K562 (cell line): Measurements from ENCODE around the gene PCNX3. TPM values are rescaled to one million over a fixed set of nuclear protein-coding genes. Genes with fewer than 3 reads are reported as not detected.

Source experiments
- ARID4B ChIP-seq: sonication (generic); formaldehyde crosslinking; IDR thresholded peaks from 2 replicates; pipeline ENCODE4 v1.8.0; 2022; ENCODE audit warnings: mild to moderate bottlenecking, missing genetic modification reagents
- ATF7 ChIP-seq: fragments of 450-650 bp; IDR thresholded peaks from 2 replicates; pipeline ENCODE4 v1.7.1; 2014; ENCODE audit warnings: mild to moderate bottlenecking, moderate library complexity
- BRF1 ChIP-seq: IDR thresholded peaks from 3 replicates; pipeline ENCODE4 v1.6.1; 2011; ENCODE audit warnings: borderline replicate concordance, mild to moderate bottlenecking; ENCODE audit not compliant: insufficient read length; ENCODE audit errors: extremely low read depth
- CBFA2T3 ChIP-seq: fragments of 450-650 bp; IDR thresholded peaks from 2 replicates; pipeline ENCODE4 v1.6.1; 2017
- DDX20 ChIP-seq: fragments of 450-650 bp; IDR thresholded peaks from 2 replicates; pipeline ENCODE4 v1.6.1; 2016; ENCODE audit warnings: missing genetic modification characterization, low read depth, mild to moderate bottlenecking, missing compliant biosample characterization, moderate library complexity
- E2F6 ChIP-seq, 2 experiments: IDR thresholded peaks; 2 replicates each; pipeline ENCODE4 v1.6.1; 2011; ENCODE audit warnings: borderline replicate concordance in 1 of 2, control low read depth in 1 of 2, low read depth in 1 of 2, low read length in 1 of 2, mild to moderate bottlenecking in 1 of 2, mixed read lengths in 1 of 2, moderate library complexity in 1 of 2; ENCODE audit not compliant: insufficient read depth in 1 of 2, insufficient read length in 1 of 2, poor library complexity in 1 of 2, severe bottlenecking in 1 of 2; ENCODE audit errors: extremely low read depth in 1 of 2
- GABPB1 ChIP-seq: sonication (generic); formaldehyde crosslinking; IDR thresholded peaks from 2 replicates; pipeline ENCODE4 v1.8.0; 2022; ENCODE audit warnings: mild to moderate bottlenecking, missing genetic modification reagents
- HCFC1 ChIP-seq: IDR thresholded peaks from 2 replicates; pipeline ENCODE4 v1.6.1; 2012; ENCODE audit warnings: low read depth, low read length, improper control_type of control experiment
- HLTF ChIP-seq: fragments of 450-650 bp; IDR thresholded peaks from 2 replicates; pipeline ENCODE4 v1.6.1; 2016
- HNRNPK ChIP-seq: fragments of 200-400 bp; formaldehyde crosslinking; IDR thresholded peaks from one replicate; pipeline ENCODE4 v1.6.1; 2018; ENCODE audit warnings: mild to moderate bottlenecking, low read depth, low read length; ENCODE audit not compliant: poor library complexity, severe bottlenecking
- KDM5B ChIP-seq: fragments of 200-600 bp; sonication (generic); IDR thresholded peaks from 2 replicates; pipeline ENCODE4 v1.6.1; 2012; ENCODE audit warnings: low read depth, mild to moderate bottlenecking, moderate library complexity, low read length, control low read depth, inconsistent platforms; ENCODE audit not compliant: insufficient replicate concordance
- MBD1 ChIP-seq: fragments of 250-450 bp; sonication (Bioruptor Pico); IDR thresholded peaks from 2 replicates; pipeline ENCODE4 v1.8.0; 2022; ENCODE audit warnings: inconsistent platforms
- MXI1 ChIP-seq: IDR thresholded peaks from 2 replicates; pipeline ENCODE4 v1.6.1; 2011; ENCODE audit warnings: low read depth, mild to moderate bottlenecking, improper control_type of control experiment, low read length
- RBM15 ChIP-seq: fragments of 200-400 bp; formaldehyde crosslinking; IDR thresholded peaks from 2 replicates; pipeline ENCODE4 v1.6.1; 2018; ENCODE audit warnings: mild to moderate bottlenecking, low read length, moderate library complexity; ENCODE audit not compliant: insufficient read depth
- SNAPC5 ChIP-seq: fragments of 250-450 bp; sonication (Bioruptor Pico); IDR thresholded peaks from 2 replicates; pipeline ENCODE4 v1.8.0; 2021; ENCODE audit warnings: moderate library complexity, mild to moderate bottlenecking, inconsistent platforms
- TAF1 ChIP-seq: IDR thresholded peaks from 2 replicates; pipeline ENCODE4 v1.6.1; 2011; ENCODE audit warnings: mild to moderate bottlenecking, low read length, moderate library complexity; ENCODE audit not compliant: insufficient read depth, control insufficient read depth, severe bottlenecking; ENCODE audit errors: extremely low read depth
- ZNF232 ChIP-seq: sonication (generic); formaldehyde crosslinking; IDR thresholded peaks from 2 replicates; pipeline ENCODE4 v1.8.0; 2022; ENCODE audit warnings: mild to moderate bottlenecking, missing genetic modification reagents
- ZNF263 ChIP-seq: sonication (generic); formaldehyde crosslinking; IDR thresholded peaks from 2 replicates; pipeline ENCODE4 v1.8.0; 2022; ENCODE audit warnings: mild to moderate bottlenecking, missing genetic modification reagents, borderline replicate concordance
- ZNF695 ChIP-seq: fragments of 450-650 bp; formaldehyde crosslinking; IDR thresholded peaks from 2 replicates; pipeline ENCODE4 v1.4.0; 2020; ENCODE audit warnings: mild to moderate bottlenecking, moderate library complexity
- ZNF830 ChIP-seq: fragments of 250-450 bp; sonication (Bioruptor Pico); IDR thresholded peaks from 2 replicates; pipeline ENCODE4 v1.5.0; 2021; ENCODE audit warnings: mild to moderate bottlenecking
- polyA plus RNA-seq, 8 experiments: library from polyadenylated mRNA; depleted of rRNA in 4 of 8; stranded (reverse) in 5 of 8; unstranded in 3 of 8; fragments of >200 nt; fragmentation: Nextera tagmentation in 2 of 8; fragmentation: Illumina TruSeq in 1 of 8; extraction: Ambion mirVana in 2 of 8; extraction: Trizol in 1 of 8; gene quantifications; 2 replicates each; pipeline versions ENCODE4 v1.2.1 to v1.2.3, GENCODE V29; 2011 to 2014; ENCODE audit warnings: inconsistent platforms in 1 of 8, missing spikeins in 1 of 8
- total RNA-seq, 7 experiments: library from RNA; depleted of rRNA in 6 of 7; stranded (reverse); fragments of >200 nt in 6 of 7; fragmentation: Illumina TruSeq in 2 of 7; extraction: Trizol in 2 of 7; gene quantifications; 2 replicates each; pipeline versions ENCODE4 v1.2.1 to v1.2.3, GENCODE V29; 2011 to 2021; ENCODE audit warnings: low replicate concordance in 1 of 7

The PCNX3 gene
- total and polyA plus RNA-seq, 9 of the 15 experiments (the other 6 are each of a cell fraction or from before 2014, with no cell fraction given): 0.11 to 47.8 (median 12.8) TPM

GRCh38 chr11:65652511-65653228 is 37.1 kb downstream of the PCNX3 start (continued):
- TF ChIP-seq E2F6 (IDR thresholded peaks at IDR 0.05; ENCODE audit: borderline replicate concordance in 1 of 2, extremely low read depth in 1 of 2, insufficient read depth in 1 of 2, insufficient read length in 1 of 2, low read depth in 1 of 2, low read length in 1 of 2, poor library complexity in 1 of 2, severe bottlenecking in 1 of 2) (no peak), MBD1 (no peak), BRF1 (no peak), RBM15 (no peak), HLTF (peak; percentile 41; the same call in 1 of the 2 replicates), DDX20 (tag) (no peak), GABPB1 (CRISPR knock-in tag) (peak; percentile 63; the same call in 1 of the 2 replicates), HCFC1 (no peak), TAF1 (no peak), CBFA2T3 (no peak; the same call in none of the 2 replicates), HNRNPK (no peak), KDM5B (peak; percentile 71), ARID4B (CRISPR knock-in tag) (no peak), ZNF232 (CRISPR knock-in tag) (no peak), MXI1 (no peak), ZNF830 (0 out of 2 replicates have a peak, but pooled peaks have one; percentile 46), SNAPC5 (CRISPR knock-in tag) (no peak), ZNF263 (CRISPR knock-in tag) (no peak; the same call in 1 of the 2 replicates), ZNF695 (CRISPR knock-in tag) (no peak), ATF7 (peak; percentile 82)
